ENCODE results near the gene MIDN.

MIDN gene

GRCh38 chr19:1271528-1272422 lies 23.4 kb downstream of the MIDN start:
- DNase-seq, result no peak

GRCh38 chr19:1272423-1273262 lies 24.3 kb downstream of the MIDN start:
- DNase-seq, result no peak

- no peak for DNase-seq
Measured at GRCh38 chr19:1273263-1274041, 25.1 kb downstream of the MIDN start.

- DNase-seq, result no peak
Measured at GRCh38 chr19:1274081-1274851, 25.9 kb downstream of the MIDN start.

- DNase-seq, result no peak
Measured at GRCh38 chr19:1274852-1275259, 26.5 kb downstream of the MIDN start.

- peak; percentile 96 for DNase-seq
Measured at GRCh38 chr19:1275260-1275975, 27.0 kb downstream of the MIDN start, which contains the start of gene FAM174C. Gene FAM174C, plus strand, starts transcription at chr19:1275530. Its CDS starts 20 bp downstream, at chr19:1275550.

- DNase-seq, result no peak
Measured at GRCh38 chr19:1275976-1276627, 27.7 kb downstream of the MIDN start.

- DNase-seq, result no peak
Measured at GRCh38 chr19:1276628-1277022, 28.2 kb downstream of the MIDN start.

GRCh38 chr19:1277061-1277460 lies 28.7 kb downstream of the MIDN start:
- DNase-seq, result no peak

GRCh38 chr19:1278074-1278473 lies 29.7 kb downstream of the MIDN start:
- DNase-seq, result no peak

GRCh38 chr19:1278713-1279660 lies 30.6 kb downstream of the MIDN start:
- no peak for DNase-seq

- peak; percentile 84 for DNase-seq
Measured at GRCh38 chr19:1279782-1280341, 31.5 kb downstream of the MIDN start.

- no peak for DNase-seq
Measured at GRCh38 chr19:1280636-1281568, 32.5 kb downstream of the MIDN start.

- DNase-seq, result no peak
Measured at GRCh38 chr19:1281569-1282287, 33.3 kb downstream of the MIDN start.

GRCh38 chr19:1282588-1283206 lies 34.3 kb downstream of the MIDN start:
- no peak for DNase-seq

- DNase-seq, result no peak
Measured at GRCh38 chr19:1283207-1283916, 35.0 kb downstream of the MIDN start.
